Measurements from ENCODE around the gene COL15A1.

The COL15A1 gene

GRCh38 chr9:99119976-99120655 is 176.4 kb downstream of the COL15A1 start:
- in situ Hi-C loops (cut with HindIII; ENCODE audit: low sequenced_read_pairs): loop anchor here (5.0 kb wide), 1 partner anchor 48 kb away; no protein-coding TSS in a partner anchor

Data from endothelial cell of hepatic sinusoid (primary cell).